Measurements from ENCODE around the gene CBLL2. TPM values are rescaled to one million over a fixed set of nuclear protein-coding genes. Genes with fewer than 3 reads are reported as not detected.

The CBLL2 gene
- total RNA-seq, 1 experiment from 2014 or later = not detected

DNA sequence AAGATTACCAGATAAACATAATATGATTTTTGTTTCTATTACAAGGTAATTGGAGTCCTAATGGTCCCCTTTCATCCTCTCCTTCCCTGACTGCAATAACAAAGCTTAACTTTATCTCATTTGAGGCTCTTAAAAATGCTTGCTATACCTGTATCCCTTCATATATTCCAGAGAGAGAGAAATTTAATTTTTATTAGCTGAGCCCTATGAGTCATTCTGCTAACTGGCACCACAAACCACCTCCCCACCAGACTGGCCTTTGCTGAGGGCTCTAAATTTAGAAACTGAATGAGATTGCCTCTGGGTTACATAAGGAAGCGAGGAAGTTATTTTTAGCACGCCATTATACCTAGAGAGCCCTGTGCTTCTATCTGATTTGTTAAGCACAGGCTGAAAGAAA lies 27.4 kb downstream of the CBLL2 start:
- Mint-ChIP-seq H3K9me3 (ENCODE audit: unreplicated experiment) (no peaks in the 10 kb centered on the region), H3K4me1 (ENCODE audit: low read depth, unreplicated experiment) (no peaks in the 10 kb centered on the region), H3K4me3 (ENCODE audit: unreplicated experiment) (no peak overlapping the region), H3K27ac (ENCODE audit: unreplicated experiment) (no peak overlapping the region), H3K27me3 (ENCODE audit: insufficient read depth, unreplicated experiment) (peaks cover 3% of the 10 kb centered on the region), H3K36me3 (ENCODE audit: insufficient read depth, unreplicated experiment) (no peaks in the 10 kb centered on the region)
- no peaks in the 10 kb centered on the region for H3K4me1 ChIP-seq
- H3K4me3 ChIP-seq (ENCODE audit: low read depth, low read length) = no peak overlapping the region
- DNase-seq = no peak
- CTCF ChIA-PET = no interaction called here
- H3K27me3 ChIP-seq (replicated peaks; ENCODE audit: control insufficient read depth, insufficient read depth, low read length) = no peaks in the 10 kb centered on the region
- no TSS peak for BruUV-seq (replicated peaks)
- intact Hi-C loops (cut with micrococcal nuclease; ENCODE audit: unreplicated experiment) = no loop called here
- no peaks in the 10 kb centered on the region for H3K36me3 ChIP-seq (ENCODE audit: control insufficient read depth, insufficient read depth, low read length)
- TF ChIP-seq, protein P1, sequence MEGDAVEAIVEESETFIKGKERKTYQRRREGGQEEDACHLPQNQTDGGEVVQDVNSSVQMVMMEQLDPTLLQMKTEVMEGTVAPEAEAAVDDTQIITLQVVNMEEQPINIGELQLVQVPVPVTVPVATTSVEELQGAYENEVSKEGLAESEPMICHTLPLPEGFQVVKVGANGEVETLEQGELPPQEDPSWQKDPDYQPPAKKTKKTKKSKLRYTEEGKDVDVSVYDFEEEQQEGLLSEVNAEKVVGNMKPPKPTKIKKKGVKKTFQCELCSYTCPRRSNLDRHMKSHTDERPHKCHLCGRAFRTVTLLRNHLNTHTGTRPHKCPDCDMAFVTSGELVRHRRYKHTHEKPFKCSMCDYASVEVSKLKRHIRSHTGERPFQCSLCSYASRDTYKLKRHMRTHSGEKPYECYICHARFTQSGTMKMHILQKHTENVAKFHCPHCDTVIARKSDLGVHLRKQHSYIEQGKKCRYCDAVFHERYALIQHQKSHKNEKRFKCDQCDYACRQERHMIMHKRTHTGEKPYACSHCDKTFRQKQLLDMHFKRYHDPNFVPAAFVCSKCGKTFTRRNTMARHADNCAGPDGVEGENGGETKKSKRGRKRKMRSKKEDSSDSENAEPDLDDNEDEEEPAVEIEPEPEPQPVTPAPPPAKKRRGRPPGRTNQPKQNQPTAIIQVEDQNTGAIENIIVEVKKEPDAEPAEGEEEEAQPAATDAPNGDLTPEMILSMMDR (IDR thresholded peaks at IDR 0.05; ENCODE audit: insufficient read depth in 1 of 2, low read depth in 1 of 2, low read length in 1 of 2, severe bottlenecking in 1 of 2, unreplicated experiment in 1 of 2) = no peak
- H3K9me3 ChIP-seq = no peaks in the 10 kb centered on the region
- POLR2A ChIA-PET = no interaction called here

DNA sequence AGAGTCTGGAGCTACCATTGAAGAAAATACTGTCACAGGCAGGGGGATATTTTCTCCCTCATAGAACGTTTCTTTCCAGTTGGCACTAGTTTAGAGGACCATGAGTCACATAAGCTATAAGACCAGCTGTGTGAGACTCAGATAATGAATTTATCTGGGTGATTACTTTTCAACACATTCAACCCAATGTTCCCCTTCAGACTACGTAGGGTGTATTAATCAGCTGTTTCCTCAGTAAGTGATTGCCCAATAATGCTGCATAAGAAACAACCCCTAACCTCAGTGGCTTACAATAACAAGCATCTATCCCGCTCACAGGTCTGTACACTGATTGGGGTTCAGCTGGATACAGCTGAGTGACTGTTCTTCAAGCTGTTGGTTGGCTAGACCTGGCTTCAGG lies 38.1 kb downstream of the CBLL2 start:
- H3K36me3 ChIP-seq (ENCODE audit: control insufficient read depth, insufficient read depth, low read length) = no peaks in the 10 kb centered on the region

DNA sequence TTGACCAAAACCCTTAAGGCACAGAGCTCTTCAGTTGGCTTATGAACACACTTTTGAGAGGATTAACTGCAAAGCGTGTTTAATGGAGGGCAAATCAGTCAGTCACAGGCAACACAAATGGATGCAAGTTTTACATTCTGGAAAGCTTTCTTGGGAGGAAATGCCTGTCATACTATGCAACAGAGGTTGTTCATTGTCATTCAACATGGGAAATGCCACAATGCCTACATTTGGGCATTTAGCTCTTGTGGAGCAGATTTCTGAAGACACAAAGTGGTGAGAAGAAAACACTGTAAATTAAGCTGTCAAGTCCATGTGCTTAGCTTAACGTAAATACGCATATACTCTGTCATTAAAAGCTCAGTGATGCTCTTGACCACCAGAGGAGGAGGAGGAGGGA lies 41.1 kb downstream of the CBLL2 start:
- Histone ChIP-seq H3K27me3 (replicated peaks; ENCODE audit: control insufficient read depth, insufficient read depth, low read length) (no peaks in the 10 kb centered on the region), H3K9me3 (no peaks in the 10 kb centered on the region), H3K36me3 (ENCODE audit: control insufficient read depth, insufficient read depth, low read length) (no peaks in the 10 kb centered on the region), H3K4me3 (ENCODE audit: low read depth, low read length) (no peak overlapping the region), H3K4me1 (no peaks in the 10 kb centered on the region)
- H3K9me3 Mint-ChIP-seq (ENCODE audit: unreplicated experiment) = no peaks in the 10 kb centered on the region
- BruUV-seq (replicated peaks) = no TSS peak
- no peak for DNase-seq
- no peak overlapping the region for H3K4me3 Mint-ChIP-seq (ENCODE audit: unreplicated experiment)
- H3K36me3 Mint-ChIP-seq (ENCODE audit: insufficient read depth, unreplicated experiment) = no peaks in the 10 kb centered on the region
- intact Hi-C loops (cut with micrococcal nuclease; ENCODE audit: unreplicated experiment) = no loop called here
- TF ChIP-seq, protein P1 (IDR thresholded peaks at IDR 0.05; ENCODE audit: insufficient read depth in 1 of 2, low read depth in 1 of 2, low read length in 1 of 2, severe bottlenecking in 1 of 2, unreplicated experiment in 1 of 2) = no peak
- ChIA-PET CTCF (no interaction called here), POLR2A (no interaction called here)
- peaks cover 18% of the 10 kb centered on the region for H3K27me3 Mint-ChIP-seq (ENCODE audit: insufficient read depth, unreplicated experiment)
- no peaks in the 10 kb centered on the region for H3K4me1 Mint-ChIP-seq (ENCODE audit: low read depth, unreplicated experiment)
- no peak overlapping the region for H3K27ac Mint-ChIP-seq (ENCODE audit: unreplicated experiment)

More for the DNA sequence above, 38.1 kb downstream of the CBLL2 start:
- no peak overlapping the region for H3K27ac Mint-ChIP-seq (ENCODE audit: unreplicated experiment)
- no peaks in the 10 kb centered on the region for H3K4me1 Mint-ChIP-seq (ENCODE audit: low read depth, unreplicated experiment)
- POLR2A ChIA-PET = no interaction called here
- intact Hi-C loops (cut with micrococcal nuclease; ENCODE audit: unreplicated experiment) = no loop called here
- BruUV-seq (replicated peaks) = no TSS peak
- H3K4me3 ChIP-seq (ENCODE audit: low read depth, low read length) = no peak overlapping the region
- H3K9me3 Mint-ChIP-seq (ENCODE audit: unreplicated experiment) = no peaks in the 10 kb centered on the region
- no peak overlapping the region for H3K4me3 Mint-ChIP-seq (ENCODE audit: unreplicated experiment)
- CTCF ChIA-PET = no interaction called here
- peaks cover 26% of the 10 kb centered on the region for H3K27me3 Mint-ChIP-seq (ENCODE audit: insufficient read depth, unreplicated experiment)
- H3K36me3 Mint-ChIP-seq (ENCODE audit: insufficient read depth, unreplicated experiment) = no peaks in the 10 kb centered on the region
- H3K27me3 ChIP-seq (replicated peaks; ENCODE audit: control insufficient read depth, insufficient read depth, low read length) = no peaks in the 10 kb centered on the region
- H3K4me1 ChIP-seq = no peaks in the 10 kb centered on the region
- no peak for DNase-seq
- TF ChIP-seq, protein P1 (IDR thresholded peaks at IDR 0.05; ENCODE audit: insufficient read depth in 1 of 2, low read depth in 1 of 2, low read length in 1 of 2, severe bottlenecking in 1 of 2, unreplicated experiment in 1 of 2) = no peak
- no peaks in the 10 kb centered on the region for H3K9me3 ChIP-seq

All from Caco-2 (cell line).